ENCODE results near the gene WDHD1. TPM values are rescaled to one million over a fixed set of nuclear protein-coding genes. Genes with fewer than 3 reads are reported as not detected.

WDHD1 gene
- total RNA-seq, 1 experiment from 2014 or later: 27.7 TPM

- no peaks in the 10 kb centered on the region for H3K36me3 Mint-ChIP-seq (ENCODE audit: insufficient read depth, unreplicated experiment)
- TF ChIP-seq CTCF (IDR thresholded peaks at IDR 0.05; ENCODE audit: unreplicated experiment): no peak
- no TSS peak for BruUV-seq (replicated peaks)
- no peak overlapping the region for H3K27ac Mint-ChIP-seq (ENCODE audit: unreplicated experiment)
- no peaks in the 10 kb centered on the region for H3K9me3 Mint-ChIP-seq (ENCODE audit: low read depth, unreplicated experiment)
- H3K4me3 Mint-ChIP-seq (ENCODE audit: low read depth, unreplicated experiment): no peak overlapping the region
- intact Hi-C loops (cut with micrococcal nuclease; ENCODE audit: unreplicated experiment): no loop called here
- no peak for DNase-seq
- H3K27me3 Mint-ChIP-seq (ENCODE audit: unreplicated experiment): no peaks in the 10 kb centered on the region
- H3K4me1 Mint-ChIP-seq (ENCODE audit: low read depth, unreplicated experiment): no peaks in the 10 kb centered on the region
- CTCF ChIA-PET: no interaction called here
Measured at GRCh38 chr14:54931598-54932340, 95.1 kb downstream of the WDHD1 start.

DNA sequence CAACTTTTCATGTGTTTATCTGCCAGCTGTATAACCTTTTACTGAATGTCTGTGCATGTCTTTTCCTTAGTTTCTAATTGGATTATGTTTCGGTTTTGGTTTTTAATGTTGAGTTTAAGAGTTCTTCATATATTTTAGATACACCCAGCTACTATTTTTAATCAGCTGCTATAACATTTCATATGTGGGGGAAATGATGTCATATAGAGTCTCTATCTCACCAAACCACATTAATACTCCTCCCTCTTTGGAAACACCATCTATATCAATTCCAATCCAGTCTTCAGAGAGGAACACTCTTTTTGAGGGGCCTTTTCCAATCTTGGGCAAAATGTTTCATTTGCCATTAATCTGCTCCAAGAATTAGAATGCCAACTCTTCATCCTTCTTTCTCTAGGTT, 95.8 kb downstream of the WDHD1 start:
- CTCF ChIA-PET: no interaction called here
- H3K27ac Mint-ChIP-seq (ENCODE audit: unreplicated experiment): no peak overlapping the region
- no peak for DNase-seq
- no peaks in the 10 kb centered on the region for H3K36me3 Mint-ChIP-seq (ENCODE audit: insufficient read depth, unreplicated experiment)
- H3K4me1 Mint-ChIP-seq (ENCODE audit: low read depth, unreplicated experiment): no peaks in the 10 kb centered on the region
- no peak overlapping the region for H3K4me3 Mint-ChIP-seq (ENCODE audit: low read depth, unreplicated experiment)
- H3K9me3 Mint-ChIP-seq (ENCODE audit: low read depth, unreplicated experiment): no peaks in the 10 kb centered on the region
- no peaks in the 10 kb centered on the region for H3K27me3 Mint-ChIP-seq (ENCODE audit: unreplicated experiment)
- intact Hi-C loops (cut with micrococcal nuclease; ENCODE audit: unreplicated experiment): no loop called here
- TF ChIP-seq CTCF (IDR thresholded peaks at IDR 0.05; ENCODE audit: unreplicated experiment): no peak
- no TSS peak for BruUV-seq (replicated peaks)

- no peak overlapping the region for H3K4me3 Mint-ChIP-seq (ENCODE audit: low read depth, unreplicated experiment)
- no peaks in the 10 kb centered on the region for H3K36me3 Mint-ChIP-seq (ENCODE audit: insufficient read depth, unreplicated experiment)
- BruUV-seq (replicated peaks): no TSS peak
- no peak for DNase-seq
- no peaks in the 10 kb centered on the region for H3K9me3 Mint-ChIP-seq (ENCODE audit: low read depth, unreplicated experiment)
- intact Hi-C loops (cut with micrococcal nuclease; ENCODE audit: unreplicated experiment): no loop called here
- TF ChIP-seq CTCF (IDR thresholded peaks at IDR 0.05; ENCODE audit: unreplicated experiment): no peak
- H3K27ac Mint-ChIP-seq (ENCODE audit: unreplicated experiment): no peak overlapping the region
- no peaks in the 10 kb centered on the region for H3K4me1 Mint-ChIP-seq (ENCODE audit: low read depth, unreplicated experiment)
- H3K27me3 Mint-ChIP-seq (ENCODE audit: unreplicated experiment): no peaks in the 10 kb centered on the region
- CTCF ChIA-PET: no interaction called here
Measured at GRCh38 chr14:54929556-54929955, 97.3 kb downstream of the WDHD1 start.

DNA sequence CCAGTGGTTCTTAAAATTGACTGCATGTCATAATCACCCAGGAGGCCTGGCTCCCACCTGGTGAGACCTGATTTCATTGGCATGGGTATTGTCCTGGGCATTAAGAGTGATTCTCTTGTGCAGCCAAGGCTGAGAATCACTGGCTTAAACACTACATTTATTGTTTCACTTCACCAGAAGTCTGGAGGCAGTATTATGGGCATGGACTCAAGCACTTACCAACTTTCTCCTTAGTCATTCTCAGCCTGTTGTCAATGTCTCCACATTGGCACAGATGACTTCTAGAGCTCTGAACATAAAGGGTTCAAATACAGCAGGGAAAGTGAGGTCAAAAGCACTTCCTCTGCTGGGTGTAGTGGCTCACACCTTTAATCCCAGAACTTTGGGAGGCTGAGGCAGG, 98.7 kb downstream of the WDHD1 start:
- Mint-ChIP-seq H3K27me3 (ENCODE audit: unreplicated experiment) (no peaks in the 10 kb centered on the region), H3K4me1 (ENCODE audit: low read depth, unreplicated experiment) (no peaks in the 10 kb centered on the region), H3K9me3 (ENCODE audit: low read depth, unreplicated experiment) (no peaks in the 10 kb centered on the region), H3K27ac (ENCODE audit: unreplicated experiment) (no peak overlapping the region), H3K36me3 (ENCODE audit: insufficient read depth, unreplicated experiment) (no peaks in the 10 kb centered on the region), H3K4me3 (ENCODE audit: low read depth, unreplicated experiment) (no peak overlapping the region)
- CTCF ChIA-PET: no interaction called here
- intact Hi-C loops (cut with micrococcal nuclease; ENCODE audit: unreplicated experiment): no loop called here
- DNase-seq: no peak
- no TSS peak for BruUV-seq (replicated peaks)
- no peak for TF ChIP-seq CTCF (IDR thresholded peaks at IDR 0.05; ENCODE audit: unreplicated experiment)
